Neural progenitor cell (in vitro differentiated cells): Measurements from ENCODE around the gene SKAP2. TPM values are rescaled to one million over a fixed set of nuclear protein-coding genes. Genes with fewer than 3 reads are reported as not detected.

Experiments
- DNase-seq: peaks from one replicate; pipeline ENCODE4 v3.0.0-alpha.2; 2016; ENCODE audit warnings: low spot score
- H2AFZ ChIP-seq: fragments of 200-600 bp; sonication (generic); replicated peaks from 2 replicates; pipeline ENCODE4 v1.6.1; 2016; ENCODE audit warnings: antibody characterized with exemption
- H3F3A ChIP-seq: fragments of 200-600 bp; sonication (generic); 2 replicates; pipeline ENCODE4 v1.6.1; 2016; ENCODE audit warnings: antibody characterized with exemption, low read depth
- H3K27ac ChIP-seq: fragments of 200-600 bp; sonication (generic); 2 replicates; pipeline ENCODE4 v1.5.1; 2016; ENCODE audit warnings: mild to moderate bottlenecking
- H3K27me3 ChIP-seq: fragments of 200-600 bp; sonication (generic); 2 replicates; pipeline ENCODE4 v1.6.1; 2016; ENCODE audit warnings: mild to moderate bottlenecking, moderate library complexity
- H3K36me3 ChIP-seq: fragments of 200-600 bp; sonication (generic); 2 replicates; pipeline ENCODE4 v1.5.1; 2016
- H3K4me1 ChIP-seq: fragments of 200-600 bp; sonication (generic); 2 replicates; pipeline ENCODE4 v1.6.1; 2016; ENCODE audit warnings: mixed run types
- H3K4me2 ChIP-seq: fragments of 200-600 bp; sonication (generic); 2 replicates; pipeline ENCODE4 v1.6.1; 2016
- H3K4me3 ChIP-seq: fragments of 200-600 bp; sonication (generic); 2 replicates; pipeline ENCODE4 v1.5.1; 2016
- H3K79me2 ChIP-seq: fragments of 200-600 bp; sonication (generic); 2 replicates; pipeline ENCODE4 v1.6.1; 2016; ENCODE audit warnings: low read depth
- H3K9ac ChIP-seq: fragments of 200-600 bp; sonication (generic); 2 replicates; pipeline ENCODE4 v1.6.1; 2016
- H3K9me3 ChIP-seq: fragments of 200-600 bp; sonication (generic); 2 replicates; pipeline ENCODE4 v1.5.1; 2016; ENCODE audit warnings: low read depth
- H4K20me1 ChIP-seq: fragments of 200-600 bp; sonication (generic); 2 replicates; pipeline ENCODE4 v1.6.1; 2016; ENCODE audit warnings: low read depth
- H3K27ac Mint-ChIP-seq: 3 replicates; pipeline ENCODE4 v1.8.0; 2021; ENCODE audit warnings: mixed read lengths
- H3K27me3 Mint-ChIP-seq: 2 replicates; pipeline ENCODE4 v1.8.0; 2022; ENCODE audit warnings: low read depth, mild to moderate bottlenecking, inconsistent platforms, moderate library complexity, mixed read lengths; ENCODE audit not compliant: insufficient read depth
- H3K36me3 Mint-ChIP-seq: 3 replicates; pipeline ENCODE4 v1.8.0; 2021; ENCODE audit warnings: mixed read lengths
- H3K4me1 Mint-ChIP-seq: 3 replicates; pipeline ENCODE4 v1.8.0; 2021; ENCODE audit warnings: mixed read lengths
- H3K4me3 Mint-ChIP-seq: 3 replicates; pipeline ENCODE4 v1.8.0; 2021; ENCODE audit warnings: mild to moderate bottlenecking, moderate library complexity, mixed read lengths
- H3K9me3 Mint-ChIP-seq: 3 replicates; pipeline ENCODE4 v1.8.0; 2020; ENCODE audit warnings: mixed read lengths
- CTCF ChIP-seq: fragments of 200-600 bp; sonication (generic); IDR thresholded peaks from 2 replicates; pipeline ENCODE4 v1.5.1; 2017; ENCODE audit warnings: antibody characterized with exemption, mild to moderate bottlenecking
- EZH2 ChIP-seq: fragments of 200-600 bp; sonication (generic); IDR thresholded peaks from 2 replicates; pipeline ENCODE4 v1.6.1; 2017; ENCODE audit warnings: antibody characterized with exemption, mild to moderate bottlenecking, moderate library complexity
- EZH2phosphoT487 ChIP-seq: fragments of 200-600 bp; sonication (generic); IDR thresholded peaks from 2 replicates; pipeline ENCODE4 v1.6.1; 2017; ENCODE audit warnings: antibody characterized with exemption
- total RNA-seq: library from RNA; depleted of rRNA; stranded (reverse); fragments of >200 nt; gene quantifications from 2 replicates; pipeline ENCODE4 v1.2.3, GENCODE V29; 2015; ENCODE audit warnings: low replicate concordance

Gene SKAP2
- total RNA-seq, 1 donor from 2014 or later, result 6.3 TPM

- Mint-ChIP-seq H3K27ac (peak overlapping the region; percentile 99), H3K36me3 (no peaks in the 10 kb centered on the region), H3K9me3 (peaks cover 3% of the 10 kb centered on the region), H3K4me3 (peak overlapping the region; percentile 92), H3K27me3 (peaks cover 32% of the 10 kb centered on the region), H3K4me1 (peaks cover 7% of the 10 kb centered on the region)
- peak overlapping the region; percentile 80 for H2AFZ ChIP-seq
- no peaks in the 10 kb centered on the region for H3K4me1 ChIP-seq
- H3K27me3 ChIP-seq, result peaks cover 64% of the 10 kb centered on the region
- H3K4me2 ChIP-seq, result peak overlapping the region; percentile 71
- H4K20me1 ChIP-seq, result no peaks in the 10 kb centered on the region
- TF ChIP-seq EZH2, result no peak
- TF ChIP-seq CTCF, result no peak
- TF ChIP-seq EZH2phosphoT487, result no peak
- peaks cover 19% of the 10 kb centered on the region for H3F3A ChIP-seq
- H3K4me3 ChIP-seq, result peak overlapping the region; percentile 72
- peak overlapping the region; percentile 11 for H3K27ac ChIP-seq
- H3K9me3 ChIP-seq, result no peaks in the 10 kb centered on the region
- H3K36me3 ChIP-seq, result no peaks in the 10 kb centered on the region
- H3K9ac ChIP-seq, result no peak overlapping the region
- DNase-seq, result peak; percentile 77
- H3K79me2 ChIP-seq, result no peaks in the 10 kb centered on the region
These were observed 651 bp upstream of the SKAP2 start for GRCh38 chr7:26865094-26865388.

- Histone ChIP-seq H3F3A (peaks cover 19% of the 10 kb centered on the region), H3K27ac (no peak overlapping the region), H3K9me3 (no peaks in the 10 kb centered on the region), H4K20me1 (peaks cover 9% of the 10 kb centered on the region), H3K4me3 (peak overlapping the region; percentile 72), H3K4me1 (no peaks in the 10 kb centered on the region), H2AFZ (peak overlapping the region; percentile 96), H3K27me3 (peaks cover 67% of the 10 kb centered on the region), H3K4me2 (peak overlapping the region; percentile 86), H3K9ac (no peak overlapping the region), H3K36me3 (no peaks in the 10 kb centered on the region), H3K79me2 (no peaks in the 10 kb centered on the region)
- Mint-ChIP-seq H3K36me3 (no peaks in the 10 kb centered on the region), H3K27ac (no peak overlapping the region), H3K4me1 (peaks cover 7% of the 10 kb centered on the region), H3K4me3 (peak overlapping the region; percentile 92), H3K27me3 (peaks cover 45% of the 10 kb centered on the region), H3K9me3 (peaks cover 3% of the 10 kb centered on the region)
- no peak for TF ChIP-seq EZH2phosphoT487
- no peak for TF ChIP-seq CTCF
- TF ChIP-seq EZH2, result no peak
- no peak for DNase-seq
These were observed 677 bp downstream of the SKAP2 start for GRCh38 chr7:26863518-26864308.

GRCh38 chr7:26862834-26863233 is 1.6 kb downstream of the SKAP2 start:
- Histone ChIP-seq H3F3A (peaks cover 20% of the 10 kb centered on the region), H3K27ac (no peak overlapping the region), H3K9me3 (no peaks in the 10 kb centered on the region), H3K36me3 (no peaks in the 10 kb centered on the region), H2AFZ (no peak overlapping the region), H3K4me1 (no peaks in the 10 kb centered on the region), H3K4me3 (no peak overlapping the region), H3K9ac (no peak overlapping the region), H3K27me3 (peaks cover 70% of the 10 kb centered on the region), H4K20me1 (peaks cover 16% of the 10 kb centered on the region), H3K4me2 (no peak overlapping the region), H3K79me2 (no peaks in the 10 kb centered on the region)
- H3K27me3 Mint-ChIP-seq, result peaks cover 53% of the 10 kb centered on the region
- TF ChIP-seq CTCF (no peak), EZH2phosphoT487 (no peak), EZH2 (no peak)
- H3K4me1 Mint-ChIP-seq, result peaks cover 7% of the 10 kb centered on the region
- H3K36me3 Mint-ChIP-seq, result no peaks in the 10 kb centered on the region
- H3K27ac Mint-ChIP-seq, result no peak overlapping the region
- H3K4me3 Mint-ChIP-seq, result no peak overlapping the region
- H3K9me3 Mint-ChIP-seq, result peaks cover 3% of the 10 kb centered on the region
- no peak for DNase-seq
